GM21390 (cell line): ENCODE measurements around the gene PUS10.

ENCODE experiments used
- ATAC-seq: cut with Tn5 transposase; IDR thresholded peaks from one replicate; pipeline ENCODE4 v1.9.1; 2021; ENCODE audit not compliant: unreplicated experiment

Gene PUS10

DNA sequence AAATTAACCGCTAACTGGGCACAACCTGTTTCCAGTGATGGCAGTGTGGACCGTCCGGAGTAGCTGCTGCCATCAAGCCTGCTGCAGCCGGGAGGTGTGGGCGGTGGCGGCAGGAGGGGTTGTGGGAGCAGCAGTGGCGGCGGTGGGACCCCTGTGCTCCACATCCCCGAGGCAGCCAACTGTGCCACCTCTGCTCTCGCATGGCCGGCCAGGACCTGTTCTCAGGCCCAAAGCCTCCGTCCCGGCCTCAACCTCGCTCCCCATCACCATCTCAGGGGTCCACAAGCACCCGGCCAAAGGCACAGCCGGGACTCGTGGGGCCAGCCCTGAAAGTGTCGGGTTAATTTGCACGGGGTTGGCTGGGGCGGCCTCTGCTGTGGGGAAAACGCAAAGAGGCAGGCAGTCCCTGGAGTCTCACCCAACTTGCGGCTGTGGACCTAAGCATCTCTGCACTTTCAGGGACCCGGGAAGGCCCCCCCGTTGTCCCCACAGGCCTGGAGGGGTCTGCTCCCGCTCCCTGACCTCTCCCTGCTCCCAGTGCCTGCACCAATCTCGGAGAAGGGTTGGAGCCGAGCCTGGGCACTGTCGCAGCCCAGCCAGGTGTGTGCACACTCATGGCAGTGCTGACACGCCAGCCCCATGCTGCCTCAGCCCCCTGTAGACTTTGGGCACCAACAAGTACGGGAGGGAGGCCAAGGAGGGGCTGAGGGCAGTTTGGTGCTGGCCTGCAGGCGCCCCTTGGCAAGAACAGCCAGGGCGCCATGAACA, 45.0 kb downstream of the PUS10 start:
- ATAC-seq, result no peak

DNA sequence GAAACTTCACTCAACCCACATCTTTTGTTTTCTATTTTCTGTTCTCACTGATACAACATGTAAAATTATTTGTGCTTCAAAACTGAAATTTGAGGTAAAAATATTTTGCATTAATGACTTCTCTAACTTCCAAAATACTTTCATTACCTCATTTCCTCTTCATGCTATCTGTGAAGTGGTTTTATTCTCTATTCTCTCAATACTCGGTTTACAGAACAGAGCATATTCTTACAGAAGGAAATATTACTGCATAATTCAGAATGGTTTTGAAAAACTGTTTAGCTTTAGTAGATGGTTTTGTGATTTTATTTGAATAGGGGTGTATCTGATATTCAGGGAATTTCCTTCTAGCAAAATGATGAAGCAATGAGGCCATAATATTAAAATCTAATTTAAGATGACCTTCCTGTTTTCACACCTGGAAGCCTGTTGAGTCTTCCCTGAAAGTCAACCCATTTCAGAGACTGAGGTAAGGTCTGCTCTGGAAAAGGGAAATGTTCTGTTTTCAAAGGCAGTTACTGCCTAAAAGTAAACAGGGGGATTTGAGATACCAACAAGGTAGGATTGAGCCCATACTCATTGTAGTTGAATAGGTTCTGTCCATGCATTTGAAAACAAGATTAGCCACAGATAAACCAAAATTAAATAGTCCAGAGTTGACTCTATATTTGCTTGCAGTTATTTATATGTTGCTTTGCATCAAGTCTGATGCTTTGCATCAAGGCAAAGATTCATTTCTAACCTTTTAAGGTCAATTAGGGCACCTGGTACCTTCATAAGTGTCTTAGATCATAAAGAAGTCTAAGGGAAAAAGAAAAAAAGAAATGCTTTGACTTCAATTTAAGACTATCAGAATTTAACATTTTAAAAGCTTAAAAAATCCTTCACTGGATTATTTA, 51.3 kb downstream of the PUS10 start:
- ATAC-seq, result peak; percentile 64

DNA sequence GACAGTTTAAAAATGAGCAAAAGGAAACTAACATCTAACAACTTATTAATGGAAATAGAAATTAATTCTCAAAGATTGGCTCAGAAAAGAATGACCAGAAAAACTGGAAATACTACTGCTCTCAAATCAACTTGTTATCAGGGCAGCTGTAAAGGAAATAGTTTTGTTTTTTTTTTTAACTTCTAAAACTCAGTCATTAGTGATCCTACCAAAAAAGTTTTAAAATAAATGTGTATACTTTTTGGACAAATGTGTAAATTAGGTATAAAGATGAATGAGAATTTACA, 52.6 kb downstream of the PUS10 start:
- no peak for ATAC-seq

DNA sequence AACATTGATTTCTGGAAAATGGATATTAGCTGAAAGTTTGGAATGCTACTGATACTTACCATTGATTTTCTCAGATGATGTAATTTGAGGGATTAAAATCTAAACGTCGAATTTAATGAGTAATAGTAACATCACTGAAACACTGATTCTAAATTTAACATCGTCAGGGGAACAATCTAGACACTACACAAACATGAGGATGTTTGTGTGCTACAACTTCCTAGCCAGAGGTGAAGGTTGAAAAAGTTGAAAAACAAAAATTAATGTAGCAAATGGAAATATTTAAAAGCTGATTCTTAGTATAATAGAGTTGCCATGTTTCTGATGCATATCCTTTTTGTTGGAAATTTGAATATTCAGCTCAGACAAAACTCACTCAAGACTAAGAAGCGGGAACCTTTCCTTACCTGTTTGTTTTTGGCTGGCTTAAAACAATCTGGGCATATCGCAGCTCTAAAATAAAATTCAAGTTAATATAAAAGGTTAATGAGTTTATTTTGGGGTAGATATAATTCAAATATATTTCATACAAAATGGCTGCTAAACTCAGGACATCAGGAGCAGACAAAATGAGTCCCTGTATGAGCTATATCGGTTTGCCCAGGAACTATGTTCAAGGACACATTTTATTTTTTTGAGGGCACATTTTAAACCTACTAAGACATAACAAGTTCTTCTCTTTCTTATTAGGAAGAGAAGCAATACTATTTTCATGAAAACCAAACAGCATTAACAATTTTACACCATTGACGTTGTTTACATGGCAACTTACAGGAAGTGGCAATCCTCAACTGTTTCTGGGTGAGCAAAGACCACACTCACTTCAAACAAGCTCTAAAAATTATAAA, 53.2 kb downstream of the PUS10 start:
- ATAC-seq, result no peak

DNA sequence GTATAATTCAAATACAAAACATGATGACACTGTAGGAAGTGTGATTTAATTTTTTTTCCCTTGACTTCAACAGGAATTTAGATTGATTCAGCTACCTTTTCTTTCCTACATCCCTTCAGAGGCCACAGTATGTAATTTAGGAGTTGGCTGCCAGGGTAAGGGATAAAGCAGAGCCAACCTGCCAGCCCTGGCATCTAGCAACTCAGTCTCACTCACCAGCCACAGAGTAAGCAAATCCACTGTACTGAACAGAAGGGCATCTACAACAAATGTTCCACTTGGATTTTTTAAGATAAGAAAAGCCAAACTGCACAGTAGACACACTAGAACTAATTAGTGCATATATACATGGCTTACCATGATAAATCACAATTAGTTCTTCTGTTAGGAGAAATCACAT, 54.9 kb downstream of the PUS10 start:
- ATAC-seq, result no peak

DNA sequence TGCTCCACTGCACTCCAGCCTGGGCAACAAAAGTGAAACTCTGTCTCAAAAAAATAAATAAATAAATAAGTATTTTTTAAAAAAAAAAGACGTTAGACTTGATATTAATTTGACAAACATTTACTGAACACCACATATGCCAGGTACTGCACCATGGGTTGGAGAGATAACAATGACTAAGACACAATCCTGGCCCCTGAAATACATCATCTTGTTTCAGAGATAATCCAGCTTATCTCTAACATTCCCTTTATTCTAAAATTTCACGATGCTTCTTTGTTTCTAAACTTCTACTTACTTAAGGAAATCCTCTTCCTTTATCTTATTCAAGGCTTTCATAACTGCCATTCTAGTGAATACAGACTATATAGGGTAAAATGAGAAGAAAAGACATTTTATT, 55.5 kb downstream of the PUS10 start:
- ATAC-seq, result no peak

DNA sequence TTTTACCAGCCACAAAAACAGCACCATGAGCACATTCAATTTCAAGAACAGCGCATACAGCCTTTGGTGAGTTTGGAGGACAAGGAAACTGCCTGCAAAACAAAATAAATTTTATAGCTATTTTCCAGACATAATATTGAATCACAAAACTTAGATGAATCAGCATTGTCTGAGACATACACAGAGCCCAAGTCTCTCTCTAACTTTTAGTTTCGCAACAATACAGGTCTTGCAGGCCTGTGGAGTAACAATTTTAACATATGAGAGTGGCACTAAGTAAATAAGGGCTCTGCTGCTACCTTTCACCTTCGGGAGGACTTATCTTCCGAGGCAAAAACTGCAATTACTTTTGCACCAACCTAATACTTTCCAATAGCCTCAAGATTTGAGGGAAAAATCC, 56.6 kb downstream of the PUS10 start:
- ATAC-seq, result no peak

DNA sequence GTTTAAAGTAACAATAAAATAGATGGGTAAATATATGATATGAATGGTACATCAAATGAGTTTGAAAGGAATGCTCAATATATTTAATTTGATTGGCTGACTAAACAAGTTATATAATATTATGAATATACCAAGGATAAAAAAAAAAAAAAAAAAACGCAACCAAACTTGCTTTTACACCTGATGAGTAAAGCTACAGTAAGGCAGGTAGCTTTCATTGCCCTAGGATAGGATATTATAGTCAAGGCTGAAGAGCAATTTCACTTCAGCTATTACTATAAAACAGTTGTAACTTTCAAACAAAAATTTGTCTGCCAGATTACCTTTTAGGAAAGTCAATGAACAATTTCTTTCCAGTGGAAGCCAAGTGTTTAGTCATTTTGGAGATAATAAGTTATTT, 57.3 kb downstream of the PUS10 start:
- no peak for ATAC-seq

DNA sequence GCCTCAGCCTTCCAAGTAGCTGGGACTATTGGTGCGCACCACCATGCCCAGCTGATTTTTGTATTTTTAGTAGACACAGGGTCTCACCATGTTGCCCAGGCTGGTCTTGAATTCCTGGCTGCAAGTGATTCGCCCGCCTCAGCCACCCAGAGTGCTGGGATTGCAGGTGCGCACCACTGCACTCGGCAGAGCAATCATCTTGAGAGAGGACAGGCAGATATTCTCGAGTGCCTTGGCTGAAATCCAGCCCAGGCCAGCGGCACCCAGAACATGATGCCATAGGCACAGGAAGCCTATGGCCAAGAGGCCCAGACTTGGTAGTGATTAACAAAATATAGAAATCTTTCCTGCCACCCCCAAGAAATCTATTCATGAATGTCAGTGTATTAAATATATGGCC, 58.6 kb downstream of the PUS10 start:
- ATAC-seq, result no peak

DNA sequence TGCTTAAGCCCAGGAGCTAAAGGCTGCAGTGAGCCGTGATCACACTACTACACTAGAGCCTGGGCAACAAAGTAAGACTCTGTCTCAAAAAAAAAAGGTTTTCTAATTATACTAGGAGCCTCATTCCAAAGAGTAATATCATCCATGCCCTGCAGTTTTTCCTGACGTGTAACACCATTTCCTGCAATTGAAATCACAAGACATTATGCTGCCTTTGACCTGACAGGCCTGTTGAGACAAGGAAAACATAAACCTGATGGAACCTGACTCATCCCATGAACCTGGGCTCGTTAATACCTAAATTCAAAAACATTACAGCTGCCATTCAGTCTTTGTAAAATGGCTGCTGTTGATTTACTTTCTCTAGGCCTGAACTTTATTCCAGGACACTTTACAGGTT, 59.3 kb downstream of the PUS10 start:
- ATAC-seq, result no peak

DNA sequence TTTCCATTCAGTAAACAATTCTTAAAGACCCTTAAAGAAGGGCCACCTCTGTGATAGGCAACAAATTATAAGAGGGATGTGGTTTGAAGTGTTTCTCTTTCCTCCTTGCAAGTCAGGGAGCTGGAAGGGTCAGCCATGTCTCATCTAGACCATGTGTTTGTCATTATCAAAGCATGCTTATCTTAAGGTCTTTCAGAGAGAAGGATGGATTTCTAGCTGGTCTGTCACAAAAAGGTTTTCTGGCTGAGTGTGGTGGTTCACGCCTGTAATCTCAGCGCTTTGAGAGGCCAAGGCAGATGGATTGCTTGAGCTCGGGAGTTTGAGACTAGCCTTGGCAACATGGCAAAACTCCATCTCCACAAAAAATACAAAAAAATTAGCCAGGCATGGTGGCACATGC, 59.7 kb downstream of the PUS10 start:
- ATAC-seq, result no peak

DNA sequence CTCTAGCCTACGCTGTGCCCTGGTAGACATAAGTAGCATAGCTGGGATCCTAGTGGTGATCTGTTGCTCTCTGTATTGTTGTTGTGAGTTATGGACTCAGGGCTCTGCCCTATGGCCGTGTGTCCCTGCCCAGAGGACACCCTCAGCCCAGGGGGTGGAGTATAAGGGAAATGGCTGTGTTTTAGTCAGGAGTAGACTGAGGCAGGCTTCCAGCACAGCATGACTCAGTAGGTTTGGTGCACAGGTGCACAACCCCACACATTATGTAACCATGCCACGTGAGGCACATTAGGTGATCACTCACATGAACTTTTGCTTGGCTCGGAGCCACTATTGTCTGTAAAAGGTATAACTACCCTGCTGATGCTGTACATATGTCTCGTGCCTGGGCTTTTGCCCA, 60.4 kb downstream of the PUS10 start:
- ATAC-seq, result no peak

DNA sequence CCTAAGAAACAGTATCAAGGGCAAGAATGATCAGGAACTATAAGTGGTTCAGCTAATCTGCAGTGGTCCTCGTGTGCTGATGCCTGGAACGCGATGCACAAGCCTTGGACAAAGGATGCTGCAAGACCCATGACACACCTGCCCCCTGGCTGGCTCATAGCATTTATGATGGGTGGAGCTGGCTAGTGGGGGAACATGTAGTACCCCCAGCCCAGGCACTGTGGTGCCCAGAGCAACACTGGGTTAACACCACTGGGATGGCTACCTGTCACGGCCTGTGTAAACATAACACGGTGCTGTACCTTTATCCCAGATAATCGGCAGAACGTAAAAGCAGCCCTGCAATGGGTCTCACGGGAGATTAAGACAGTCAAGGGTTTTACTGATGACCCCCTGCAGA, 60.8 kb downstream of the PUS10 start:
- no peak for ATAC-seq

DNA sequence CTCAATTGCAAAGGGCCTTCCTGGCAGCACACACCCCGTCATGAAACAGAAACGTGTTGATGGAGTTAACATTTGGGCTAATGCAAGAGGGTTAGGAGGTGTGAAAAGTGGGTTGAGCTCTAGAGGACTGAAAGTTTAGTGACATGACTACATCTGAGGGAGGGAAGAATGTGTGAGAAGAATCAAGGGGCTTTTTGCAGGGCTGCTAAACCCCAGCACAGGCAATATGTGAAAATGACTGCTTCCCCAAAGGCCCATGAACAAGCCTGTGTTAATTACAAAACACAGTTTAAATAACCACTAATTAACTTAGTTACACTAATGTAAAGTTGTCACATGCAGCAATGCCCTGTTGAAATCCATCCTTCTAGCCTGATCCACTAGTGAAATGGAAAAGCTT, 63.9 kb downstream of the PUS10 start:
- no peak for ATAC-seq

DNA sequence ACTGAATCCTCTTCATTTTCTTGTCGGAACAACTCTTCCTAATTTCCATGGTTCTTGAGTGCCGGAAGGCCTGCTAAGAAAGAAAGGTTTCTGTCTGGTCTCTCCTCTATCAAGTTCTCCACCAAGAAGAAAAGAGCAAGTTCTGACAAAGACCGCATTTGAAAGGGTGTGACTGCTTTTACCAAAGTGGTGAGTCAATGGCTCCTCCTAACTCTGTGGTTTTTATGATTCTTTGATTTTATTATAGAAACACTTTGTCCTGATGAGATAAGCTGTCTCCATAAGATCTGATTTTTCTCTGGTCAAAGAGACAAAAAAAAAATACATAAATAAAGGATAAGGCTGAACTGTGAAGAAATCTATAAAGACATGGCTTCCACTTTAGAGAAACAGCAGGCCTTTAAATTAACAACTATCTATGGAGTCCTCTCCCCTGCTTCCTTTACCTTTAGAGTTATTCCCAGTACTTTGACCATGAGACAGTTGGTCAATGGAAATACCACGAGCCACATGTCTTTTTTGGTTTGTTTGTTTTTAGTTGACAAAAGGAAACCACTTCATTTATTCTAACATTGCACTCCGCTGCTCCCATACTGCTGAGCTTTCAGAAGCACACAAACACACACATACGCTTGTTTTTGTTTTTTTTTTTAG, 69.0 kb downstream of the PUS10 start:
- no peak for ATAC-seq

DNA sequence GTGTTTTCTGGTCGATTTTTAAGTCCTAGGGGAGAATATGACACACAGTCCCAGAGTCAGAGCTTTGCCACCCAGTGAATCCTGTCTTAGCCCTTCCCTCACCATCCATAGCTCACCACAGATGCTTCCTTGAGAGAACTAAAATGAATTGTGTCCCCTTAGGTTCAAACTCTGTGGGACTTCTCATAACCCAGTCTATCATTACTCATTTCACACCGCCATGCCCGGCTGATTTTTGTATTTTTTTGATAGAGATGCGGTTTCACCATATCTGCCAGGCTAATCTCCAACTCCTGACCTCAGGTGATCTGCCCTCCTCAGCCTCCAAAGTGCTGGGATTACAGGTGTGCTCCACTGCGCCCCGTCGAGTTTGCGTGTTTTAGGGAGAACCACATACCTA, 69.9 kb downstream of the PUS10 start:
- no peak for ATAC-seq

DNA sequence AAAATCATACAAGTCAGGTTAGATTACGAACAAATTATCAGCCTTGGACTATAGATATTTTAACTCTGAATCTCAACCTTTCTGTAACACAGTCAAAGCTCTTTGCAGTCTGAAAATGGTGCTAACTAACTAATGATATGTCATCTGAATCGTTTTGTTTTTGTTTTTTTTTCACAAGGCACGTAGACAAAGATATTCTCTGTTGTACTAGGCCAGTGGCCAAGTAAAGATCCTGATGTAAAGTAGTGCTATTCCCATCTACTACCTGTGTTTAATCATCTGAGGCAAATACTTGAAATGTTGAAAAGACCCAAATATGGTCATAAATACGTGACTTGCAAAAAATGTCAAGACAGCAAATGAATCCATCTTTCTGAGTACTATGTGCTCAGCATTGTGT, 71.0 kb downstream of the PUS10 start:
- ATAC-seq, result no peak

DNA sequence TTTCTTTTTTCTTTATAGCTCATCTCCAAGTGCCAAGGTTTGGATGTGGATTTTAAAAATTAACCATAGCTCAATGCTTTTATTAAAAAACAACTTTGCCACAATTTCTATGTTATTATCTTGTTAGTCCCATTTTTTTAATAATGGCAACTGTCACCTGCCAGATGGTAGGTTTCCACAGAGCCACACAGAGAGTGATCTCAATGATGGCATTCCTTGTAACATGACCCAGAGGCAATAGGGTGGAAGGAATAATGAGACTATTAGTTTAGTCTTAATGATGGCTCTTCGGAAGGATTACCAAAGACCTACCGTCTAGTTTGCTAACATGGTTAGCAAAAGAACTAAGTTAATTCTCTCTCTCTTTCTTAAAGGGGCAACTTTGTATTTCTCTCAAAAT, 72.7 kb downstream of the PUS10 start:
- ATAC-seq, result no peak

DNA sequence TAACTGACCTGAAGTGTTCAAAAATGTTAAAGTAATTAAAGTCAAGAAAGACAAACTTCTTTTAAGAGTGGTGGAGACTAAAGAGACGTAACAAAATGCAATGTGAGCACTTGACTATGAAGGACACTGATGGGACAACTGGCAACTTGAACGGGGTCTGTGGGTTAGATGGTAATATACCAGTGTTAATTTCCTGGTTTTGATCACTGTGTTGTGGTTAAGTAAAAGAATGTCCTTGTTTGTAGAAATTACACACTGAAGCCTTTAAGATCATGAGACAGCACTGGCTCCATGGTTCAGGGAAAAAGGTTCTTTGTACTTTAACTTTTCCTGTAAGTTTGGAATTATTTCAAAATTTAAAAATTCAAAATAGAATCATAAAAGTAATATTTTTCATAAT, 78.4 kb downstream of the PUS10 start:
- no peak for ATAC-seq

DNA sequence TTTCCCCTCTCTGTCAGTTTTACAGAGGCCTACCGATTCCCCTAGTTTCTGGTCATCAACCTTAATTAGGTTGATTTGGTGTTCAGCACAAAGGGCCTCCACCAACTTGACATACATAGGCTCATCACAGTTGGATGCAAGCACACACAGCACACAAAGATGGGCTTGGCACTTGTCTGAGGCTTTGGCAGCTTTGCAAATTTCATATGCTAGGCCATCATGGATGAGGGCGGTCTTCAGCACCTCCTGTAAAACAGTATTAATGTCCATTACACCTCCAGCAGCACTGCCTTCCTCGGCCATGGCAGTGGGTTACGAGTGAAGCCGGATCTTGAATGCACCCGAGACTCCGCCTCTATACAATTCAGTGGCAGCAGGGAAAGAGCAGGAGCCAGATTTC, 79.8 kb downstream of the PUS10 start:
- ATAC-seq, result no peak

DNA sequence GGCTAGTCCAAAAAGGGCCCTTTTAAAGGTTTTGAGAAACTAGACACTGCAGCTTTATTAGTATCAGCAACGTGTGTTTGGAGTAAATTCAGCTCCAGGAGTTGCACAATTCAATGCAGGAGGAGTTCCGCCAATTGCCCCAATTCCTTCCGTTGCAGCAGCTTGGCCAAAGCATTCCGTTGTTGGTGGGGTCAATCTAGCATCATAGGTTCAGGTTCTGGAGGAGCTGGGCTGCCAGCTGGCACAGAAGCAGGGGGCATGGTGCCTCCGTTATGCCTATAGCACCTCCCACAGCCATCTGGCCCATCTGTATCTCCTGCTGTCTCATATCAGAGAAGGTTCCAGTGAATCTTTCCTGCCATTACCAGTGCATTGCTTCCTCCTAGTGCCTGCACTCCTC, 81.3 kb downstream of the PUS10 start:
- no peak for ATAC-seq
